GM04503 (cell line): ENCODE data around the gene FDXR.

Source experiments
- DNase-seq: peaks from one replicate; pipeline ENCODE4 v3.0.0-alpha.2; 2012; ENCODE audit warnings: low read depth

Gene FDXR

GRCh38 chr17:74857191-74857590 lies 15.6 kb downstream of the FDXR start:
- no peak for DNase-seq

- no peak for DNase-seq
Measured at GRCh38 chr17:74856112-74856511, 16.7 kb downstream of the FDXR start.

GRCh38 chr17:74855323-74855722 lies 17.5 kb downstream of the FDXR start:
- no peak for DNase-seq

DNA sequence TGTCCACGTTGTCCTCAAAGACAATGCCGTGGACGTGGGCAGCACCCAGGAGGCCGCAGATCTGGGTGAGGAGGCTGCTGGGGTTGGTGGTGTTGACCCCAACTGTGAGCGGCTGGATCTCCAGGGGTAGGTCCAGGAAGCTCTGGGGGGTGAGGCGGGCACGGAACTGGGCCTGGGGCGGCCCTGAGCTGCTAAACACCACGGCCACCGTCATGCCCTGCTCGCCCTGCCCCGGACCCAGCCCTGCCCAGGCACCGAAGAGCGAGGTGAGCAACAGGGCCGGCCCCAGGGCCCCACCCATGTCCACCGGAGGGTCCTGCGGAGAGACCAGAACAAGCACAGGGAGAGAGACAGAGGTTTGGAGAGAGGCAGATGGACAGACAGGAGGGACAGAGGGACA lies 18.0 kb downstream of the FDXR start:
- no peak for DNase-seq

DNA sequence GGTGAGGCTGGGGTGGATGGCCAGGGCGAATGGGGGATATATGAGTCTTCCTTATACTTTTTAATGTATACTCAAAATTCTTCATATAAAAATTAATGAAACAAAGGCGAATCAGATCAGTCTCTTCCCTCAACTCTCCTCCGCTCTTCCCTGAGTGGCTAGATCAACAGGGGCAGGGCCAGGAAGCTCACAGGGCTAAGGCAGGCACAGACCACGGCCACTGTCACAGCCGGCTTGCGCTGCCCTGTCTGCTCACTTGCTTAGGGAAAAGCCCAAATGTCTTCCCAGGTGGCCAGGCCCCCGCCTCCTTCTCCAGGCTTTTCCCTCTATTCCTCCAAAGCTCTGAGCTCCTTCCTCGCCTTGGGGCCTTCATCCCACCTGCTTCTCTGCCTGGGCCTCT lies 19.1 kb downstream of the FDXR start:
- DNase-seq: no peak

- no peak for DNase-seq
Measured at GRCh38 chr17:74853048-74853397, 19.8 kb downstream of the FDXR start.

DNA sequence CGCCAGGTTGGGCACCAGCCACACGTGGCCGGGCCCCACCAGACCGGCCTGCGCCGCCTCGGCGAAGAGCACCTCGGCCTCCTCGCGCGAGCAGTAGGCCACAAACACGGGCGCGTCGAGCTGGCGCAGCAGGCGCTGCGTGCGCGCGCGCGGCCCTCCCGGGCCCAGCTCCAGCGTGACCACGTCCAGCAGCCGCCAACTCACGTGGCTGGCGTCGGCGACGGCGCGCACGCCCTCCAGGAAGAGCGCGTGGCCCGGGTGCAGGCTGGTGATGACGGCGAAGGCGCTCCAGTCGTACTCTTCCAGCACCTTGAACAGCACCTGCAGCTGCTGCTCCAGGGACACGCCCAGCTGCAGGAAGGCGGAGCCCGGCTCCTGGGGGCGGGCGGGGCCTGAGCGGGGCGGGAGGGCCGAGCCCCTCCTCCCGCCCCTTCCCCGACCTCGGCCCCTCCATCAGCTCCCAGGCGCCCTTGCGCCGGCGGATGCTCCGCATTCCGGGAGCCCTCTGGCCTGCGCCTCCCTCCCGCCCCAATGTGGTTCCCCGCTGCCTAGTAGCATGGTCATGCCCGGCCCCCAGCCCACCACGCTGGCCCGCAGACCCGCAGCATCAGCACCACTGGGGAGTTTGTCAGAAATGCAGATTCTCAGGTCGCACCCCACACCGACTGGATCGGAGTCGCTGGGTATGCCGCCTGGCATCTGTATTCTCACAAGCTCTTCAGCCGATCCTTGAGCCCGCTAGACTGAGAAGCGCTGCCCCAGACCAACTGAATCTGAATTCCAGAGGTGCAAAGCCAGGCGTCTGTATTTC lies 20.4 kb downstream of the FDXR start:
- DNase-seq: no peak

DNA sequence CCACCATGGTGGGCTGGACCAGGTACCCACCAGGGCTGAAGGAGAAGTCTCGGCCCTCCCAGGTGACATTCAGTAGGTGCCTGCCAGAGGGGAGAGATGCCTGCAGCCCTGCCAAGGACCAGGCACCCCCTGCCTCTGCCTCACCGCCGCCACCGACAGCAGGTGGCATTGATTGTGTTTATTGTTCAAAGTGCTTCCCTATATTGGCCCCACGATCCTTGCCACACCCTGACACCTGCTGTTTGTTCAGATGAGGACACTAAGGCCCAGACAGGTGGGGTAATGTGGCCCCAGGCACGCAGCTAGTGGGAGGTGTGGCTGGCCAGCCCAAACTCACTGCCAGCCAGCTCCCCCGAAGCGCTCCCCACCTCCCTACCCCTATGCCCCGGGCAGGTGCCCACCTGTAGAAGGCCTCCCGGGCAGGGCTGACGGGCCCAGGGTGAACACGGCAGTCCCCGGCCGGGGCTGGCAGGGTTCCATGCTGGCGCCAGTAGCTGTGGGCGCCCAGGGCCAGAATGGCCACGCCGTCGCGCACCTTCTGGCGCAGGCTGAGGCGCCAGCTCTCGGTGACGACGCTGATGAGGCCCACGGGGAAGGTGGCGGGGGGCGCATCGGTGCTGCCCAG lies 21.1 kb downstream of the FDXR start:
- no peak for DNase-seq

DNA sequence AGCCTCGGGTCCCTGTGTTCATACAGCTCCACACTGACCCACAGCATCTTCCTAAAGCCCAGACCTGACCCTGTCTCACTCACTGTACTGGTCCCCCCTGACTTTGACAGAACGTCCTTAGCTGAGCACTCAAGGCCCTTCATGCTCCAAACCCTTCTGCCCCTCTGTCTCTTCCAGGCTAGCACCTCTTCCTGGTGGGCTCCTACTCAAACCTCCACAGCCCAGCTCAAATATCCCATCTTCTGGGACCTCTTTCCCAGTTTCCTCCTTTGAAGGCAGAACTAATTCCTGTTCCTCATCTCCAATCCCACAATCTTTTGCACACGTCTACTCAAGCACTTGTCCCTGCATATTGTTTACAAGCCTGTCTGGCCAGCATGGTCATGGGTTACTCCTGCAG lies 21.9 kb downstream of the FDXR start:
- no peak for DNase-seq

DNA sequence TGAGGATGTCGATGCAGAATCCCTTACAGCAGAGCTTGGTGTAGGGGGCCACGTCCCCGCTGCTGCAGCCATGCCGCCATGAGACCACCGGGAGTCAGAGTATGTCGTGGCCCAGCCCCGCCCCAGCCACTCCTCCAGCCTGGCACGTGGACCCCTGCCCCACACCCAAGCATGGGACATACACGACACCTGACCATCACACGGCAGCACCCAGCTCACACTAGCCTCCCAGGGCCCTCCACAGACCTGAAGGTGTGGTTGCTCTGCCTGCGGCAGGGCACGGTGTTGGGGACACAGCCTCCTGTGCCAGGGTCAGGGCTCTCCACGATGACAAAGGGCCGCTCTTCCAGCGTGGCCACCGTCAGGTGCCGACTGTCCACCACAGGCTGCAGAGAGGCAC lies 22.5 kb downstream of the FDXR start:
- DNase-seq: no peak

GRCh38 chr17:74848656-74849399 lies 24.0 kb downstream of the FDXR start:
- no peak for DNase-seq

- DNase-seq: no peak
Measured at GRCh38 chr17:74846621-74847020, 26.2 kb downstream of the FDXR start.

GRCh38 chr17:74843352-74843627 lies 29.5 kb downstream of the FDXR start:
- no peak for DNase-seq

- no peak for DNase-seq
Measured at GRCh38 chr17:74842599-74843351, 30.0 kb downstream of the FDXR start.

- DNase-seq: no peak
Measured at GRCh38 chr17:74842146-74842598, 30.6 kb downstream of the FDXR start.

DNA sequence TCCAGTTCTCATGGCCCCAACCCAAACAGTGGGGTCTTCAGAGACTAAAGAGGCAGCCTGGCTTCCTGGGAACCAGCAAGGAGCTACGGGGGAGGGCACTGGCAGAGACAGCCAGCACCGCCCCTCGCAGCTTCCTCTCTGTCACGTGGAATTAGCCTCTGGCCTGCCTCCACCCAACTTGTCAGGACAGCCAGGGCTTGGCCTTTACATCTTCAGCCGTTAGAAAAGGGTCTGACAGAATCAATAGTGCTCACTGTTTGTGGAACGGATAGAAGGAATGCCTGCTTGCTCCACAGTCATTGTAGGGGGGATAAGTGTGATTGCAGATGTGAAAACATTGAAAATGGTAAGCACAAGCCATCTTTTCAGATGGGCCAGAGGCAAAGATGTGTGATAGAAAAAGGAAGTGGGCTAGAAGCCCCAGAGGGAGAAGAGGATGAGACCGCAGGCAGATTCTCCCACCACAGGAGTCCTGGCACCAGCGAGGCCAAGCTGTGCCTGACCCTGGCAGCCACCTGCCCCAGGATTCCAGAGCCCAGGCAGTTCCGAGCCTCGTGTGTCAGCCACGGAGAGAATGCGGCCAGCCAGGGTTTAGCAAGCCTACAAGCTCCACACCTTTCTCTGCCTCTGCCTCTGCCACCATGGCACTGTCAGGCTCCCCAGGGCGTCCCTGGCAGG lies 31.7 kb downstream of the FDXR start:
- no peak for DNase-seq

- no peak for DNase-seq
Measured at GRCh38 chr17:74839990-74840852, 32.6 kb downstream of the FDXR start.

- no peak for DNase-seq
Measured at GRCh38 chr17:74838274-74838673, 34.5 kb downstream of the FDXR start.

DNA sequence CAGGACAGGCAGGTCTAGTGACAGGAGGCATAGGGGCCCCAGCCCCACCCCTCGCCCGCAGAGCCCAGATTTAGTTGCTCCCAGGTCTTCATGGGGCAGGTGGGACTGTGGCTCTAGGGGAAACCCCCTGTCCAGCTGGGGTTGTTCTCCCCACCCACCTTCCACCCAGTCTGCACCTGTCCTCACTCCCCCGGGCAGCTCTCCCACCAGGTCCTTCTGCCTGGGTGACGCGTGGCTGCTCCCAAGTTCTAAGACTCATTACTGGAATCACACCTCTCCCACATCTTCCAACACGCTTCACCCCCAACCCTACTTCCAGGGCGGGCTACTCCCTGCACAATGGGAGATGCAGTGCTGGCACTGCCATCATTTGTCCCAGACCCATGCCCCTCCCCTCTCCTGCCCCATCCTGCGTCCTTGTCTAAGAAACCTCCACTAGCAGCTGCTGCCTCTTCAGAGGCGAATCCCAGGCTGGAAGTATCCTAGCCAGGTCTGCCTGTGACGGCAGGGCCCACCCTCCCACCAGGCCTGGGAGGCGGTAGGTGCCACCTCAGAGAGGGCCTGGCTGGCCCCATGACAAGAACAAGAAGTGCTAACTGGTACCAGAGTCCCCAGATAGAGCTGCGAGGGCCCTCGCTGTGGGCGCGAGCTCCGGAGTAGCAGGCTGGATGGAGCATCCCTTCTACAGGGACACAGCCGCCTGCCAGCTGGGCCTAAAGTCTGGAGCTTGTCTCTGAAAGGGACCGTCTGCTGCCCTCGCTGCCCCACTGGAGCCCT lies 35.9 kb downstream of the FDXR start:
- DNase-seq: no peak

- DNase-seq: no peak
Measured at GRCh38 chr17:74836191-74836590, 36.6 kb downstream of the FDXR start.
